Upper lobe of left lung (tissue), 6 donors: ENCODE results near the gene PLCH2. TPM values are rescaled to one million over a fixed set of nuclear protein-coding genes. Genes with fewer than 3 reads are reported as not detected.
A peak's percentile ranks its signal among the peaks of the same experiment; 100 is the strongest.

Experiments used
- ATAC-seq, 2 donors: fragments of 200-7000 bp; cut with Tn5 transposase; one replicate each; pipeline ENCODE4 v1.9.1; 2022; ENCODE audit warnings: mild to moderate bottlenecking in 2 of 2, moderate library complexity in 2 of 2; ENCODE audit not compliant: low FRiP score in 2 of 2
- DNase-seq, 2 donors: peaks; one replicate each; pipeline ENCODE4 v3.0.0-alpha.2; 2019 to 2020
- H3K27ac ChIP-seq, 4 donors: fragments of 200-600 bp; sonication (generic); one replicate each; pipeline ENCODE4 v1.5.1; 2016 to 2019
- H3K27me3 ChIP-seq, 4 donors: fragments of 200-600 bp; sonication (generic); one replicate each; pipeline ENCODE4 v1.5.1; 2017 to 2019
- H3K36me3 ChIP-seq, 4 donors: fragments of 200-600 bp; sonication (generic); one replicate each; pipeline ENCODE4 v1.5.1; 2016 to 2019
- H3K4me1 ChIP-seq, 4 donors: fragments of 200-600 bp; sonication (generic); one replicate each; pipeline ENCODE4 v1.5.1; 2018 to 2019
- H3K4me3 ChIP-seq, 4 donors: fragments of 200-600 bp; sonication (generic); one replicate each; pipeline ENCODE4 v1.5.1; 2017 to 2019; ENCODE audit warnings: mild to moderate bottlenecking in 2 of 4, moderate library complexity in 1 of 4
- H3K9me3 ChIP-seq, 4 donors: fragments of 200-600 bp; sonication (generic); one replicate each; pipeline ENCODE4 v1.5.1; 2018 to 2019
- EP300 ChIP-seq, 4 donors: sonication (generic); formaldehyde crosslinking; IDR thresholded peaks; one replicate each; pipeline ENCODE4 v1.5.1; 2017; ENCODE audit warnings: antibody characterized with exemption in 4 of 4, control low read depth in 2 of 4
- POLR2A ChIP-seq, 4 donors: fragments of 450-650 bp; IDR thresholded peaks; one replicate each; pipeline ENCODE4 v1.5.1; 2016 to 2017; ENCODE audit warnings: antibody characterized with exemption in 4 of 4, mild to moderate bottlenecking in 2 of 4
- POLR2AphosphoS5 ChIP-seq, 2 donors: sonication (generic); formaldehyde crosslinking; IDR thresholded peaks; one replicate each; pipeline ENCODE4 v1.5.1; 2017; ENCODE audit warnings: antibody characterized with exemption in 2 of 2
- WGBS, 2 donors: methylation state at CpG; one replicate each; pipeline ENCODE4 v1.1.5; 2017 to 2018; 5-methylcytosine and 5-hydroxymethylcytosine counted together
- total RNA-seq, 6 donors: library from RNA; depleted of rRNA in 4 of 6; stranded (reverse); fragments of >200 nt in 4 of 6; gene quantifications; one replicate each; pipeline versions ENCODE4 v1.1.0 to v1.2.1, GENCODE V29; 2016 to 2021
- TF ChIP-seq, protein P1 (sequence below), 6 experiments: fragments of 450-650 bp in 4 of 6; fragments of 200-600 bp in 2 of 6; sonication (generic) in 2 of 6; IDR thresholded peaks; one replicate each; pipeline ENCODE4 v1.5.1; 2016 to 2019; ENCODE audit warnings: antibody characterized with exemption in 6 of 6
- donor health status: DM: no; HTN: no; CAD: no; lungs with moderate emphysema.
- donor health status: DM: no; HTN: yes; CAD: no; lungs with severe emphysema.

Gene PLCH2
- total RNA-seq, 6 donors from 2014 or later: 1.5 to 7.3 (median 3.4) TPM

GRCh38 chr1:2534315-2534686, 58.2 kb downstream of the PLCH2 start:
- peak in 1 of 2 donors; percentile 56 for DNase-seq

DNA sequence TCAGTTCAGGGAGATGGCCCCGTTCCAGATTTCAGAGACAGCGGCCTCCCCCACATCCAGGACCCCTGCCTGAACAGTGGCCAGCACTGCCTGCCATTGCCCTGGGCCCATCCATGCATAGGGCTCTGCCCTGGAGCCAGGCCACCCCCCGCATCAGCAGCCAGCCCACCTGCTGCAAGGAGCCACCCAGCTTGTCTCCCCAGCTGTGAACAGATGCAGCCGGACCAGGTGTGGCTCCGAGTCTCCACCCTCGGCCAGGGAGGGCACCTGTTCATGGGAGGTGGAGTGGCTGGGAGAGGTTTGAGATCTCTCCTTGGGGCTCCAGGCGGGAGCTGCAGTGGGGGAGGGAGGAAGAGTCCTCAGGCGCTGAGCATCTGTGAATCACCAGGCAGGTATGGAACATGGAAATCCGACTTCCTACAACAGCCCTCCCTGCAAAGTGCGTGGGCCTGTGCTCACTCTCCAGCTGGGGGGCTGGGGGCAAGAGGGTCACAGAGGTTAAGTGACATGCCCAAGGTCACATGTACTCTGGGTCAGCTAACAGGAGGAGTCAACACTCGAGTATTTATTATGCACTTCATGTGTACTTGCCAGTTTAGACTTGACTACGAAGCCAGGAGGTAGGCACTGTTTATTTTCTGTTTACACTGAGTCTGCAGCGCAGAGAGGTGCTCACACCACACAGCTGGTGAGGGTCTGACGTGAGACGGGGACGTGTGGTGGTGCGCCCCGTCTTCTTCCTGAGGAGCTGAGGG, 58.8 kb downstream of the PLCH2 start:
- Histone ChIP-seq H3K9me3 (no peaks in the 10 kb centered on the region), H3K36me3 (no peaks in the 10 kb centered on the region), H3K4me1 (peaks cover 16 to 32% (median 31%) of the 10 kb centered on the region in 4 donors), H3K27me3 (peaks cover 0 to 23% (median 12%) of the 10 kb centered on the region in 4 donors), H3K27ac (peak overlapping the region in 1 of 4 donors; percentile 18), H3K4me3 (no peak overlapping the region)
- TF ChIP-seq POLR2A (IDR thresholded peaks at IDR 0.05): no peak
- peak in 1 of 2 donors; percentile 25 for TF ChIP-seq POLR2AphosphoS5 (IDR thresholded peaks at IDR 0.05)
- WGBS, 2 donors: 41 to 56% methylated on average over 4 to 11 of the region's 18 CpGs
- peak; percentile 31 to 76 for ATAC-seq
- DNase-seq: peak; percentile 74 to 85

More at GRCh38 chr1:2534315-2534686, 58.2 kb downstream of the PLCH2 start:
- TF ChIP-seq, protein P1, sequence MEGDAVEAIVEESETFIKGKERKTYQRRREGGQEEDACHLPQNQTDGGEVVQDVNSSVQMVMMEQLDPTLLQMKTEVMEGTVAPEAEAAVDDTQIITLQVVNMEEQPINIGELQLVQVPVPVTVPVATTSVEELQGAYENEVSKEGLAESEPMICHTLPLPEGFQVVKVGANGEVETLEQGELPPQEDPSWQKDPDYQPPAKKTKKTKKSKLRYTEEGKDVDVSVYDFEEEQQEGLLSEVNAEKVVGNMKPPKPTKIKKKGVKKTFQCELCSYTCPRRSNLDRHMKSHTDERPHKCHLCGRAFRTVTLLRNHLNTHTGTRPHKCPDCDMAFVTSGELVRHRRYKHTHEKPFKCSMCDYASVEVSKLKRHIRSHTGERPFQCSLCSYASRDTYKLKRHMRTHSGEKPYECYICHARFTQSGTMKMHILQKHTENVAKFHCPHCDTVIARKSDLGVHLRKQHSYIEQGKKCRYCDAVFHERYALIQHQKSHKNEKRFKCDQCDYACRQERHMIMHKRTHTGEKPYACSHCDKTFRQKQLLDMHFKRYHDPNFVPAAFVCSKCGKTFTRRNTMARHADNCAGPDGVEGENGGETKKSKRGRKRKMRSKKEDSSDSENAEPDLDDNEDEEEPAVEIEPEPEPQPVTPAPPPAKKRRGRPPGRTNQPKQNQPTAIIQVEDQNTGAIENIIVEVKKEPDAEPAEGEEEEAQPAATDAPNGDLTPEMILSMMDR (IDR thresholded peaks at IDR 0.05): no peak
- TF ChIP-seq POLR2A (IDR thresholded peaks at IDR 0.05): no peak
- no peak for TF ChIP-seq POLR2AphosphoS5 (IDR thresholded peaks at IDR 0.05)
- no peak for TF ChIP-seq EP300 (IDR thresholded peaks at IDR 0.05)
- no peak for ATAC-seq
- 19 to 44% methylated on average over 4 to 6 of the region's 7 CpGs for WGBS, 2 donors
- Histone ChIP-seq H3K36me3 (no peaks in the 10 kb centered on the region), H3K4me1 (peaks cover 20 to 37% (median 33%) of the 10 kb centered on the region in 4 donors), H3K4me3 (no peak overlapping the region), H3K27me3 (peaks cover 0 to 27% (median 13%) of the 10 kb centered on the region in 4 donors), H3K27ac (peak overlapping the region in 1 of 4 donors; percentile 18), H3K9me3 (no peaks in the 10 kb centered on the region)

GRCh38 chr1:2535455-2535854, 59.4 kb downstream of the PLCH2 start:
- WGBS, 2 donors: 74 to 79% methylated on average over 13 to 21 of the region's 27 CpGs
- H3K9me3 ChIP-seq: no peaks in the 10 kb centered on the region
- no peaks in the 10 kb centered on the region for H3K36me3 ChIP-seq
- TF ChIP-seq POLR2A (IDR thresholded peaks at IDR 0.05) (no peak), POLR2AphosphoS5 (IDR thresholded peaks at IDR 0.05) (no peak), EP300 (IDR thresholded peaks at IDR 0.05) (no peak)
- TF ChIP-seq, protein P1 (IDR thresholded peaks at IDR 0.05): no peak
- no peak overlapping the region for H3K4me3 ChIP-seq
- ATAC-seq: no peak
- peaks cover 10 to 28% (median 25%) of the 10 kb centered on the region in 4 donors for H3K4me1 ChIP-seq
- peaks cover 0 to 21% (median 9%) of the 10 kb centered on the region in 4 donors for H3K27me3 ChIP-seq
- DNase-seq: peak in 1 of 2 donors; percentile 81
- H3K27ac ChIP-seq: peak overlapping the region in 1 of 4 donors; percentile 18

DNA sequence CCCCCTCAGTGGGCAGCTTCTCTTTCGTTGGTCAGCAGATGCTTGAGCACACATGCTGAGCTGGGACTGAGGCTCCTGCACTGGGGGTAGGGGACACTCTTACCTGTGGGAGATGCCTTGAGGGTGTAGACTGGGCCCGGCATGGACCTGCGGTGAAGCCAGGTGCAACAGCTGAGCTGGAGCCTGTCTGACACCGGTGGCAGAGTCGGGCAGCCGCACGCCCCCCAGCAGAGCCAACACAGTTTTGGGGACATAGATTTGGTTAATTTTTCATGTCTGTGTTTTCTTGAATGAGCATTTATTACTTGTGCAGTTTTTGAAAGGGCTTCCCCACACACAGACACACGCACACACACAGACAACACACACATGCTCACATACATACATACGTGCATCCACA, 59.9 kb downstream of the PLCH2 start:
- H3K4me1 ChIP-seq: peaks cover 8 to 28% (median 25%) of the 10 kb centered on the region in 4 donors
- H3K27me3 ChIP-seq: peaks cover 0 to 19% (median 7%) of the 10 kb centered on the region in 4 donors
- TF ChIP-seq POLR2A (IDR thresholded peaks at IDR 0.05) (no peak), POLR2AphosphoS5 (IDR thresholded peaks at IDR 0.05) (no peak), EP300 (IDR thresholded peaks at IDR 0.05) (no peak)
- TF ChIP-seq, protein P1 (IDR thresholded peaks at IDR 0.05): no peak
- H3K27ac ChIP-seq: no peak overlapping the region
- no peak overlapping the region for H3K4me3 ChIP-seq
- DNase-seq (peak in 1 of 2 donors; percentile 56), ATAC-seq (no peak)
- H3K36me3 ChIP-seq: no peaks in the 10 kb centered on the region
- H3K9me3 ChIP-seq: no peaks in the 10 kb centered on the region
- WGBS, 2 donors: 93% methylated on average over 6 to 9 of the region's 9 CpGs

GRCh38 chr1:2537784-2538115, 61.7 kb downstream of the PLCH2 start:
- H3K27ac ChIP-seq: no peak overlapping the region
- H3K4me1 ChIP-seq: peaks cover 8 to 32% (median 29%) of the 10 kb centered on the region in 4 donors
- H3K36me3 ChIP-seq: no peaks in the 10 kb centered on the region
- H3K4me3 ChIP-seq: no peak overlapping the region
- ATAC-seq (no peak), DNase-seq (no peak)
- H3K27me3 ChIP-seq: peaks cover 0 to 12% (median 4%) of the 10 kb centered on the region in 4 donors
- WGBS, 2 donors: 76% methylated on average over 9 of the region's 9 CpGs; no CpG with 5 or more reads in 1 of the 2 donors
- TF ChIP-seq, protein P1 (IDR thresholded peaks at IDR 0.05): no peak
- TF ChIP-seq POLR2AphosphoS5 (IDR thresholded peaks at IDR 0.05) (no peak), POLR2A (IDR thresholded peaks at IDR 0.05) (no peak), EP300 (IDR thresholded peaks at IDR 0.05) (no peak)
- no peaks in the 10 kb centered on the region for H3K9me3 ChIP-seq
